Astrocyte of the hippocampus (primary cell): ENCODE data around the gene TGM5.
"Not testable (repeated sequence)": the region's sequence is repeated elsewhere in the genome, so short reads cannot be mapped to it uniquely, and the experiment has no call there.

Source experiments
- DNase-seq: peaks from one replicate; pipeline ENCODE4 v3.0.0; 2011; ENCODE audit warnings: low read depth, low spot score

Gene TGM5

GRCh38 chr15:43266834-43267233, at the start of gene TGM5:
TSS of gene TGM5 (minus strand) at chr15:43266928. CDS start at chr15:43266849, 79 bp downstream.
- no peak for DNase-seq

GRCh38 chr15:43314171-43314570, 47.4 kb upstream of the TGM5 start:
- DNase-seq: no peak

GRCh38 chr15:43312378-43312777, 45.6 kb upstream of the TGM5 start:
- DNase-seq: no peak

- no peak for DNase-seq
Observed at GRCh38 chr15:43302205-43302817, 35.6 kb upstream of the TGM5 start, which contains the start of gene TGM7. TSS of gene TGM7 (minus strand) at chr15:43302255.

GRCh38 chr15:43299884-43300283, 33.2 kb upstream of the TGM5 start:
- no peak for DNase-seq

- no peak for DNase-seq
Observed at GRCh38 chr15:43299411-43299810, 32.7 kb upstream of the TGM5 start.

GRCh38 chr15:43294091-43294706, 27.5 kb upstream of the TGM5 start:
- DNase-seq: no peak

- peak; percentile 26 for DNase-seq
Observed at GRCh38 chr15:43293432-43293831, 26.7 kb upstream of the TGM5 start.

GRCh38 chr15:43292375-43293078, 25.8 kb upstream of the TGM5 start:
- peak; percentile 43 for DNase-seq

GRCh38 chr15:43289656-43290055, 22.9 kb upstream of the TGM5 start:
- DNase-seq: not testable (repeated sequence)

GRCh38 chr15:43287254-43287653, 20.5 kb upstream of the TGM5 start:
- DNase-seq: no peak

GRCh38 chr15:43286074-43286473, 19.3 kb upstream of the TGM5 start:
- no peak for DNase-seq

- DNase-seq: peak; percentile 63
Observed at GRCh38 chr15:43285609-43286037, 18.9 kb upstream of the TGM5 start.

- no peak for DNase-seq
Observed at GRCh38 chr15:43283526-43283925, 16.8 kb upstream of the TGM5 start.

GRCh38 chr15:43281926-43282602, 15.3 kb upstream of the TGM5 start:
- DNase-seq: no peak

- DNase-seq: no peak
Observed at GRCh38 chr15:43280996-43281395, 14.3 kb upstream of the TGM5 start.

GRCh38 chr15:43279496-43279895, 12.8 kb upstream of the TGM5 start:
- no peak for DNase-seq

GRCh38 chr15:43278869-43279268, 12.1 kb upstream of the TGM5 start:
- no peak for DNase-seq

- DNase-seq: no peak
Observed at GRCh38 chr15:43277901-43278300, 11.2 kb upstream of the TGM5 start.

GRCh38 chr15:43277231-43277823, 10.6 kb upstream of the TGM5 start:
- no peak for DNase-seq

GRCh38 chr15:43276563-43277200, 10.0 kb upstream of the TGM5 start:
- no peak for DNase-seq
